ENCODE results near the gene DPAGT1.
A peak's percentile ranks its signal among the peaks of the same experiment; 100 is the strongest.
"Not testable (repeated sequence)": the region's sequence is repeated elsewhere in the genome, so short reads cannot be mapped to it uniquely, and the experiment has no call there.

DPAGT1 gene

DNA sequence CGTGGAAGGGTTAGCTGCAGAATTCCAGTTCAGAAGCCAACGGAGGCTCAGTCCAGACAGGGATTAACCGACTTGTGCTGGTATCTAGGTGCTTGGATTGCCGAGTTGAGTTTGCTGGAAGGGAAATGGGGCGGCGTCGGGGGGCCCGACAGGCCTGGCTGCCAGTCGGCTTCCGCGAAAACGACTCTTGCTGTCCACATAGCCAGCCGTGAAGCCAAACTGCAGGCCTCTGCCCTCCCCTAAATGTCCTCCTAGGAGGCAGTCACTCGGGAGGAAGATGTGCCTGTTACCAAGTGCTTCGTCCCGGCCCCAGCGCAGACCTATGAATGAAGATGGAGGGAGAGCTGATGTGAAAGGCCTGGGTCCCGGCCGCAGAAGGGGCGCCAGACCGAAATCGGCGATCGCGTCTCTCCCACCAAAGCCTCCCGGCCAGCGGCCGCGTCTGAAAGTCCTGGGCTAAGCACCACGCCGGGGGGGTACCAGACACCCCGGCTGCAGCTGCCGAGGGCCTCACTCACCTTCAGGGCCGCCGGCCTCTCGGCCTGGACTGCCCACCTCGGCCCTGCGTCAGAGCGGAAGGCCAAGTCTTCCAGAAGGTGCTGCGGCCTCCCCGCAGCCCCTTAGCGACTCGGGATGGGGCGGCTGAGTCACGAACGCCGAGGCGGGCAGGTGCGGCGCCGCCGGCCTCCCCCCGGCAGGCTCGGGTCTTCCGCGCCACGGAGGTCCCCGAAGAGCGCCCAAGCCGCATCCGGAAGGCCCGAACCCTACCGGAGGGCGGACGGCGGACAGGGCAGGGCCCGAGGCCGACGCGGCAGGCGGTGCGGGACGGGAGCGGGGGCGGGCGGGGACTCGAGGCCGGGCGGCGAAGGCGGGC, 7.5 kb downstream of the DPAGT1 start:
- DNase-seq: peak; percentile 44

DNA sequence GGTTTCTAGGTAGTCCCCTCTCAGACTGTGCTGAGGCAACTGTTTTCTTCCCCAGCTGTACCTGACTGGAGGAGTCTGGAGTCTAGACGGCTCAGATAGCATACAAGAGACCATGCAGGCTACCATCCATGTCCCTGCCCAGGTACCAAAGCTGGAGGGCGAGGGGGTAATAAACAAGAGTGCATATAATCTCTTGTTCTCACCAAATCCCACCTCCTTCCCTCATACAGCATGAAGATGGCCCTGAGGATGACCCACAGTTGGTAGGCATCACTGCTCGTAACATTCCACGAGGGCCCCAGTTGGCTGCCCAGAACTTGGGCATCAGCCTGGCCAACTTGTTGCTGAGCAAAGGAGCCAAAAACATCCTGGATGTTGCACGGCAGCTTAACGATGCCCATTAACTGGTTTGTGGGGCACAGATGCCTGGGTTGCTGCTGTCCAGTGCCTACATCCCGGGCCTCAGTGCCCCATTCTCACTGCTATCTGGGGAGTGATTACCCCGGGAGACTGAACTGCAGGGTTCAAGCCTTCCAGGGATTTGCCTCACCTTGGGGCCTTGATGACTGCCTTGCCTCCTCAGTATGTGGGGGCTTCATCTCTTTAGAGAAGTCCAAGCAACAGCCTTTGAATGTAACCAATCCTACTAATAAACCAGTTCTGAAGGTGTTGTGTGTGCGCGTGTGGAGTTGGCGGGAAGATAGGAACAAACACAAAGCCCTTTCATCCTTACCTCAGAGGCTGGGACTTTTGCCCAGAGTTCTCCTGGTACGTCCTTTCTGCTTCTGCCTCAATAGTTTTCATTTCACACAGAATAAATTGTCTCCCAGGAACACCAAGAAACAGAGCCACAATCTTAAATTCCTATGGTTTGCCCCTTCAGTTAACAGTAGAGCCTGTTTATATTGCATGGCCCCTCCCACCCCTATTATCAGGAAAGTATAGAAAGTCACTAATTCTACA, 8.5 kb downstream of the DPAGT1 start:
- DNase-seq: no peak

DNA sequence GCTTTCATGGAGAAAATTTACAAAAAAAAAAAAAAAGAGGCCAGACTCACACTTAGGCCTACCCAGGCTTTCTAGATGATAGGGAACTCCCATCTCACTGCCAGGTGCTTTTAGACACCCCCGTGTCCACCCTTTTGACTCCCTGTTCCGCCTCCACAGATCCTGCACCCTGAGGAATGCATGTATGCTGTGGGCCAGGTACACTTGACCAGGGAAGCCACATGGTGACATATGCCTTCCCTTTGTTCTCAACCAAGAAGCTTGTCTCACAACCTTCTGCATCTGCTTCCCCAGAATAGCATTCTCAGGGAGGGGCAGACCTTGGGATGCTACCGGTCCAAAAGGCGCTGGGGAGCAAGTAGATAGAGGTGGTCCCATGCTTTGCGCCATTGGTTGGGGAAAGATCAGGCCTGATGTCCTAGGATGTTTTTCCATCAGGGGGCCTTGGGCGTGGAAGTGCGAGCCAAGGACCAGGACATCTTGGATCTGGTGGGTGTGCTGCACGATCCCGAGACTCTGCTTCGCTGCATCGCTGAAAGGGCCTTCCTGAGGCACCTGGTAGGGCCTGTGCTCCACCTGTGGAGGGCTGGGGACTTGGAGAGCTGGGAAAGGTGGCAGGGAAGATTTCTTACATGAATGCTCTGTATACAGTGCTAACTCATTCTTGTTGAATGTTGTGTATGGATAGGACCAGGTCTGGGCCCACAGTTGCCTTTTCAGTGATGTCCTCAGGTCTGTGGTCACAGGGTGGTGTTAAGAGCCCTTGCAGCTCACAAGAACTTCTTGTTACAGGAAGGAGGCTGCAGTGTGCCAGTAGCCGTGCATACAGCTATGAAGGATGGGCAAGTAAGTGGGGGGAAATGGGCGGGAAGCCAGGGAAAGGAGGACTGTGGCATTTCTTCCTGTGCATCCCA, 9.4 kb downstream of the DPAGT1 start:
- DNase-seq: no peak

DNA sequence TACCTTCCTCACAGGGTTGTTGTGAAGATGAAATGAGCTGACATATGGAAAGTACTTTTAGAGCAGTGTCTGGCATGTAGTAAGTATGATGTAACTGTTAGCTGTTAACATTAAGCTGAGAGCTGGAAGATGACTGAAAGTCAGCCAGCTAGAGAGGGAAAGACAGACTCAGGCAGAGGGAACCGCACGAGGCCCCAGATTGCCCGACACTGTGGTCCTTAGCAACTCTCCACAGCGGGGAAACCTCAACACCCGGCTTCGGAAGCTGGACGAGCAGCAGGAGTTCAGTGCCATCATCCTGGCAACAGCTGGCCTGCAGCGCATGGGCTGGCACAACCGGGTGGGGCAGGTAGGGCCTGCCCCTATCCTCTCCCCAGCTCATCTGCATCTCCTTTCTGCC, 10.5 kb downstream of the DPAGT1 start:
- DNase-seq: no peak

DNA sequence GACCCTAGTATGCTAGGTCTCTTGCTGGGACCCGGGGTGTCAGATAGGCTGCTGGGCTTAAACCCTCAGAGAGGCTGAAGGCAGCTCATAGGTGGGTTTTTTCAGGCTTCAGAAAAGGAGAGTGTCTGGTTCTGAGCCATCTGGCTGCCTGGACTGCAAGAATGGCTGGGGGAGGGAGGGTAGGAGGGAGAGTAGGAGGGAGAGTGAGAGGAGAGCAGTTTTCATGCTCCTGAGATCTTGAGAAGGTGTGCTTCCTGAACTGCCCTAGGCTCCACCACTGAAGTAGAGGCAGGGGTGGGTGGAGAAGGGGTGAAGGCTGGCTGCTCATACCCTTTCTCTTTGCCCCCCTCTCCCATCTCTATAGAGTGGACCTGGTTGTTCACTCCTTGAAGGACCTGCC, 12.3 kb downstream of the DPAGT1 start:
- no peak for DNase-seq

DNA sequence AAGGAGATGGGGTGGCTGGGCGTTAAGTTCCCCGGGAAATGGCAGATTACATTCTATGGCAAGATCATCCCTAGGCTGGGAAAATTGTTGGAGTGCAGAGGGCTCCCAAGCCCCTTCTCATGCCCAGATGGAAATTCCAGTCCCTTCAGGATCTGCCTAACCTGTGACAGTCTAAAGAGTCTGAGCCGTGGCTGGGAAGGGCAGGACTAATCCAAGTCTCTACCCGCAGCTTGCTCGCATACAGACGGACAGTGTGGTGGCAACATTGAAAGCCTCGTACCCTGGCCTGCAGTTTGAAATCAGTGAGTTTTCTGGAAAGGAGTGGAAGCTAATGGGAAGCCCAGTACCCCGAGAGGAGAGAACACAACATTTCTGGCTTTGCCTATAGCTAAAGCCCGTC, 13.2 kb downstream of the DPAGT1 start:
- no peak for DNase-seq

DNA sequence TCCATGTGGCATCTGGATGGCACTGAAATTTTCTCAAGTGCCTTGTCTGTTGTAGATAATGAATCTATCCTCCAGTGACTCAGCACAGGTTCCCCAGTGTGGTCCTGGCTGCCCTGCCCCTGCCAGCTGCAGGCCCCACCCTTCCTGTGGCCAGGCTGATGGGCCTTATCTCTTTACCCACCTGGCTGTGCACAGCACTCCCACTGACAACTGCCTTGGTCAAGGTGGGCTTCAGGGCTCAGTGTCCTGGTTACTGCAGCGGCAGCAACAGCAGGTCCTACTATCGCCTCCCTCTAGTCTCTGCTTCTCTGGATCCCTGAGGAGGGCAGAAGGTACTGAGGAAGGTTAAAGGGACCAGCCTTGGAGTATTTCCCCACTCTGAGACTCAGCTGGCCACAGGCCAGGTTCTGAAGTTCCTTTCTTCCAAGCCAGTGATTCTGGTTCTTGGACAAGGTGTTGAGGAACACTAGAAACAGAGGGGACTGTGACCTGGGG, 13.9 kb downstream of the DPAGT1 start:
- no peak for DNase-seq

DNA sequence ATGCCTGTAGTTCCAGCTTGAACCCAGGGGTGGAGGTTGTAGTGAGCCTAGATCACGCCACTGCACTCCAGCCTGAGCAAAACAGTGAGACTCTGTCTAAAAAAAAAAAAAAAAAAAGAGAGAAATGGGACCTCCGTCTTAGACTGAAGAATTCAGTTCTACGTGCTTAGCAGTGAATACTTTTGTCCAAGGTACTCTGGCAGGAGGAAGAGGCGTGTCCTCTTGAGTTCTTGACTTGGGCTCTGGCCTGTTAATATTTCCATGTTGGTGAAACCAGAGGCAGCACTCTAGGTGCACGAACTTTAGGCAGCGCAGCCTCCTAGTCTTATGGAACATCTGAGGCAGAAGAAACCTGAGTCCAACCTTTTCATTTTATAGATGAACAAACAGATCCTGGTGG, 14.5 kb downstream of the DPAGT1 start:
- DNase-seq: no peak

DNA sequence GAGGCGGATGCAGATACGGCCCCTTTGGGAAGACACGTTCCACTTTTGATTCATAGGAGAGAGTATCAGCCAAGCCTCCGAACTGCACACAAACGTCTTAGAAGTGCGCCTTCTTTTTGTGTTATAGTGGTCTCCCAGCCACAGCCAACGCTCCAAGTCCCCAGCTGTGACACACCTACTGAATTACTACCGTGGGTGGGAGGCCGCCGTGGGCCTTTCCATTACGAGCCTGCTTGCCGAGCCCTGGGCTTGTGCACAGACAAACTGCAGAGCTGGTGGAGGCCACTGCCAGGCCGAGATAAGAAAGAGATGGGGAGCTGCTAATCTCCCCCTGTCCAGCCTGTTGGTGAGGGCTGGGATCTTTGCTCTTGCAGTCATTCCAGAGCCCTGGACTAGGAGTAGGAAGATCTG, 16.2 kb downstream of the DPAGT1 start:
- DNase-seq: no peak

DNA sequence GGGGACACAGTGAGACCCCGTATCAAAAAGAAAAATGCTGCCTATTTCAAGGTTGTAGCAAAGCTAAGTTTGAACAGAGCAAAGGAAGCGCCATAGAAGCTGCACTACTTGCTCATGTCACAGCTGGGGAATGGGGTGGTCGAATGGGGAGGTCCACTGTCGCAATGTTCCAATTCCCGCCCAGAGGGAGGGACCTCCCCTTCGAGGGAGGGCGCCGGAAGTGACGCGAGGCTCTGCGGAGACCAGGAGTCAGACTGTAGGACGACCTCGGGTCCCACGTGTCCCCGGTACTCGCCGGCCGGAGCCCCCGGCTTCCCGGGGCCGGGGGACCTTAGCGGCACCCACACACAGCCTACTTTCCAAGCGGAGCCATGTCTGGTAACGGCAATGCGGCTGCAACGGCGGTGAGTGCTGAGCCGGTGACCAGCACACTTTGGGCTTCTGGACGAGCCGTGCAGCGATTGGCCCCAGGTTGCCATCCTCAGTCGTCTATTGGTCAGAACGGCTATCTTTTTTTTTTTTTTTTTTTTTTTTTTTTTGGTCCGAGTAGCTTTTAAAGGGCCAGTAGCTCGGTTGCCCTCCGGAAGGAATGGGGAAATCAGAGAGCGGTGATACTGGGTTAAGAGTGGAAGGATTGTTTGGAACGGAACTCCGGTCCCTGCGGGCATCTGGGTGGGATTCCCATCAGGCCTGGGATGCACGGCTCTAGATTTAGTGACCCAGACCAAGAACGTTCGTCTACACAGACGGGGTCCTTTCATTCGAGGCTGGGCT, 16.8 kb downstream of the DPAGT1 start, which contains the start of gene HMBS:
Gene HMBS (plus strand): TSS at position 219 of the 774 bp plus-strand sequence. CDS start 153 bp downstream, at position 372.
- DNase-seq: peak; percentile 94

DNA sequence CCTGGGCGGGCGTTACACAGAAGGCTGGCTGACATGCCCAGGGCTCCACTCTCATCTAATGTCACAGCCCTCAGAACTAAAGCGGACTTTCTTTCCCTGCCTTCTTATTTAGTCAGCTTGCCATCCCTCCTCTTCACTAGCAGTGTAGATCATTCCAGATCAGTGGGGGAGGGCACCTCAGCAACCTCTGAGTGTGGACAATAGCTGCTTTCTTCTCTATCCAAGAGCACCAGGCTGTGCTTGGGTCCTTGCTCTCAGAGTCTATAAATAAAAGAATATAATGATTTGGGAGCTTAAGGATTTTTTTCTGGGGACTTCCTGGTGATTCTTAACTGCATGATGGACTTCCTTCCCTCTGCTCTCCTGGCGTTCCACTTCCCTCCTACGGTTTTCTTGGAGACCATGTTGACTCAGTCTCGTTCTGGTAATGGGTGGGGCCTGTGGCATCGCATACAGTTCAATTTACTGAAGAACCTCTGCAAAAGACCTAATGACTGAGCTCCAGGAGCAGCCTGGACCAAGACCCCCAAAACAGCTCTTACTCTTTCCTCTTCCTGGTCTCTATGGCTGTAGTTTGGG, 19.9 kb downstream of the DPAGT1 start:
- DNase-seq: no peak

DNA sequence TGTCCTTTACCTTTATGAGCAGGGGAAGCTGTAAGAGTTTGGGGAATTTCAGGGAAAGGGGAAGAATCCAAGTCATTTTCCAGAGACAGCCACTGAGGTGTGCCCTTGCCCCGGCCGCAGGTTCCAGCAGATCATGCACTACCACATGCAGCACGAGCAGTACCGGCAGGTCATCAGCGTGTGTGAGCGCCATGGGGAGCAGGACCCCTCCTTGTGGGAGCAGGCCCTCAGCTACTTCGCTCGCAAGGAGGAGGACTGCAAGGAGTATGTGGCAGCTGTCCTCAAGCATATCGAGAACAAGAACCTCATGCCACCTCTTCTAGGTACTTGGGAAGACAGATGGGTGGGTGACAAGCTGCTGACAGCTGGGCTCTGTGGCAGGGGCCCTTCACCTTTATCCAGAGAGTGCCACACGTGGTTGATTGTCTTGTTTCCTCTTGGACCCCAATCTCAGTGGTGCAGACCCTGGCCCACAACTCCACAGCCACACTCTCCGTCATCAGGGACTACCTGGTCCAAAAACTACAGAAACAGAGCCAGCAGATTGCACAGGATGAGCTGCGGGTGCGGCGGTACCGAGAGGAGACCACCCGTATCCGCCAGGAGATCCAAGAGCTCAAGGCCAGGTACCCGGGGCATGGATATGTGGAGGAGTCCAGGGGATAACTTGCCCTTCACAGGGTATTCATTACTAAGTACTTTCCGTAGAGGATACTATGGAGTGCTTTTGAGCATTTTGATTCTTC, 22.8 kb downstream of the DPAGT1 start:
- no peak for DNase-seq

DNA sequence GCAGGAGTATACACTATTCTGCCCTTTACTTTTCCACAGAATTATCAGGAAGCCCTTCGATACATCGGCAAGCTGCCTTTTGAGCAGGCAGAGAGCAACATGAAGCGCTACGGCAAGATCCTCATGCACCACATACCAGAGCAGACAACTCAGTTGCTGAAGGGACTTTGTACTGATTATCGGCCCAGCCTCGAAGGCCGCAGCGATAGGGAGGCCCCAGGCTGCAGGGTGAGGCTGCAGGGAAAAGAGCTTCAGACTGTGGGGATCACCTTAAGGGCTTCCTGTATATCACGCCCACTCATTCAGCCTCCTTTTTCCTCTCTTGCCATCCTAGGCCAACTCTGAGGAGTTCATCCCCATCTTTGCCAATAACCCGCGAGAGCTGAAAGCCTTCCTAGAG, 23.8 kb downstream of the DPAGT1 start:
- DNase-seq: no peak

DNA sequence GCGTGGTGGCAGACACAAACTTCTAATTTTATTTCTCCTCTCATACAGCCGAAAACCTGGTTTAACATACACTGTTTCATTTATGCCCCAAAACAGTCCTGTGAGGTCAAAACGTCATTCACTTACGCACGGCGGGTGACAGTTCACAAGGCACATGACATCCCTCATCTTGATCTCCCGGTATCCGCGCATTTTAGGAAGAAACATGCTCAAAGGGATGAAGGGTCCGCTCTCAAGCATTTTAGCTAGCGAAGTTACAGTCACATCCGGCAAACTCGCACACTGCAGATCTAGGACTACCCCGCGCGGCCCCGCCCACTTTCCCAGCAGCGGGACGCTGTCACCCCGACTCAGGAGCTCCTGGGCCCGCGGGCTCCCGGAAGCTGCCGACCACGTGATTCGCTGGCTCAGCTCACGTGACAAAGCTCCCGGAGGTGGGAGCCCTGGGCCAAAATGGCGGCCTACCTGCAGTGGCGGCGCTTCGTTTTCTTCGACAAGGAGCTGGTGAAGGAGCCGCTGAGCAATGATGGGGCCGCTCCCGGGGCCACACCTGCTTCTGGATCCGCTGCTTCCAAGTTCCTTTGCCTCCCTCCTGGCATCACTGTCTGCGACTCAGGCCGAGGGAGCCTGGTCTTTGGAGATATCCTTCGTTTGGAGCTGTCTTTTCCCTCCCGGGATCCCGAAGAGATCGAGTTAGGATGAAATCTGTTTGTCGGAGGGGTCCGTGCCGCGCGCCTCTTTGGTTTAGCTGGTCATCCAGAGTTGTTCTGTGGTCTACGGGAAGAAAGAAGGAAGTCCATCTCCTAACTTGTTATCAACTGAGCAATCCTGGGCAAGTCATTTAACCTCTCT, 34.1 kb downstream of the DPAGT1 start, which contains the start of gene VPS11:
Gene VPS11 (plus strand): TSS at position 448 of the 852 bp plus-strand sequence. CDS start 6 bp downstream, at position 454.
- DNase-seq: peak; percentile 97

DNA sequence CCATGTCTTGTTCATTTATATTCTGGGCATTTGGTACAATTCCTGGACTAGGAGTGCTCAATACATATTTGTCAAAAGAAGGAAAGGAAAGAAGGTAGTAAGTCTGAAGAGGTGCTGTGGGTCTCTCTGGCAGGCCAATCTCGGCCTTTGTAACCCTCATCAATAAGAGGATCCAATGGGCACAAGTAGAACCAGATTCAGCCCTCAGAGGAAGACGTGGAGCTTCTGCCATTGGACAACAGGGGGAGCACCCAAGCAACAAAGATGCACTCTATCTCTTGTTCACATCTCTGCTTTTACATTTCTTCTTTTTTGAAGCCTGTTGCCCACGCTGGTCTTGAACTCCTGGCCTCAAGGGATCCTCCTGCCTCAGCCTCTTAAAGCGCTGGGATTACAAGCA, 36.3 kb downstream of the DPAGT1 start:
- DNase-seq: peak; percentile 74

DNA sequence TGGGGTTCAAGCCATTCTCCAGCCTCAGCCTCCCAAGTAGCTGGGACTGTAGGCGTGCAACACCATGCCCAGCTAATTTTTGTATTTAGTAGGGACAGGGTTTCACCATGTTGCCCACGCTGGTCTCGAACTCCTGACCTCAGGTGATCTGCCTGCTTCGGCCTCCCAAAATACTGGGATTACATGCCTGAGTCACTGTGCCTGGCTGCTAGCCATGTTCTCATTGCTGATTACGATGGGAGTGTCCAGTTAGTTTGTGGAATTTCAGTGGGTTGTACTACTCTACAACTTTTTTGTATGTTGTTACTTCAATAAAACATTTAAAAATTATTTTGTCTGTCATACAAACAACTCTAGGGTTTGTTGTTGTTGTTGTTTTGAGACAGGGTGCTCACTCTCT, 38.9 kb downstream of the DPAGT1 start:
- DNase-seq: no peak

DNA sequence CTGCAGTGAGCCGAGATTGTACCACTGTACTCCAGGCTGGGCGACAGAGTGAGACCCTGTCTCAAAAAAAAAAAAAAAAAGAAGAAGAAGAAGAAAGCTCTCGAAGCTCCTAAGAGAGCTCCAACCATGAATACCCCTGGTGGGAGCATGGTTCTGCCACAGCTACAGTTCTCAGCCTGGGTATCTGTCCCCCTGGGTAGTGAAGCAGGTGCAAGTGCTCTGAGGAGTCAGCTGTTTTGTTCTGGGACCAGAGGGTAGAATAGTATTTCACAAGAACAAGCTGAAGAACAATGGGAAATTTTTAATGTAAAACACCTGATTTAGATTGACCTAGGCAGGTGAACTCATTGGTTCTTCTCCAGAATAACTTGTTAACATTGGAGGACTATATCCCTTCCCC, 40.4 kb downstream of the DPAGT1 start:
- no peak for DNase-seq

DNA sequence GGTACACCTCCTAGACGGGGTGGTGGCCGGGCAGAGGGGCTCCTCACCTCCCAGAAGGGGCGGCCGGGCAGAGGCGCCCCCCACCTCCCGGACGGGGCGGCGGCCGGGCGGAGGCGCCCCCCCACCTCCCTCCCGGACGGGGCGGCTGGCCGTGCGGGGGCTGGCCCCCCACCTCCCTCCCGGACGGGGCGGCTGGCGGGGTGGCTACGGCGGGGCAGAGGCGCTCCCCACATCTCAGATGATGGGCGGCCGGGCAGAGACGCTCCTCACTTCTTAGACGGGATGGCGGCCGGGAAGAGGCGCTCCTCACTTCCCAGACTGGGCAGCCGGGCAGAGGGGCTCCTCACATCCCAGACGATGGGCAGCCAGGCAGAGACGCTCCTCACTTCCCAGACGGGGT, 42.5 kb downstream of the DPAGT1 start:
- DNase-seq: not testable (repeated sequence)
